HepG2 (cell line): ENCODE measurements around the gene NME4. TPM values are rescaled to one million over a fixed set of nuclear protein-coding genes. Genes with fewer than 3 reads are reported as not detected.

Experiments used
- AGO1 ChIP-seq: fragments of 200-400 bp; formaldehyde crosslinking; IDR thresholded peaks from 2 replicates; pipeline ENCODE4 v1.6.1; 2017; ENCODE audit warnings: mild to moderate bottlenecking, low read depth, low read length, moderate library complexity; ENCODE audit not compliant: poor library complexity, severe bottlenecking
- AGO2 ChIP-seq: fragments of 200-400 bp; formaldehyde crosslinking; optimal IDR thresholded peaks from 2 replicates; pipeline ENCODE3; 2017; ENCODE audit warnings: mild to moderate bottlenecking, low read depth, low read length, moderate library complexity
- AKAP8 ChIP-seq: sonication (generic); formaldehyde crosslinking; IDR thresholded peaks from 2 replicates; pipeline ENCODE4 v1.5.1; 2020; ENCODE audit warnings: mild to moderate bottlenecking, missing genetic modification reagents
- HBP1 ChIP-seq: IDR thresholded peaks from 2 replicates; pipeline ENCODE4 v1.6.1; 2016; ENCODE audit warnings: low read depth, control low read depth
- HIC2 ChIP-seq: sonication (generic); formaldehyde crosslinking; IDR thresholded peaks from 2 replicates; pipeline ENCODE4 v1.9.0; 2022; ENCODE audit warnings: low read depth, missing genetic modification reagents
- HNRNPL ChIP-seq: fragments of 200-400 bp; formaldehyde crosslinking; IDR thresholded peaks from 2 replicates; pipeline ENCODE4 v1.6.1; 2017; ENCODE audit warnings: mild to moderate bottlenecking, low read depth, low read length
- KDM2A ChIP-seq: sonication (generic); formaldehyde crosslinking; IDR thresholded peaks from 2 replicates; pipeline ENCODE4 v1.4.0; 2020; ENCODE audit warnings: low read depth, missing genetic modification reagents, borderline replicate concordance
- KLF15 ChIP-seq: sonication (generic); formaldehyde crosslinking; IDR thresholded peaks from 2 replicates; pipeline ENCODE4 v1.8.1; 2023; ENCODE audit warnings: borderline replicate concordance, mild to moderate bottlenecking, inconsistent platforms, missing genetic modification reagents, mixed read lengths
- KMT2B ChIP-seq: IDR thresholded peaks from 2 replicates; pipeline ENCODE4 v1.6.1; 2016; ENCODE audit warnings: missing genetic modification reagents, missing compliant biosample characterization
- MAX ChIP-seq: IDR thresholded peaks from 2 replicates; pipeline ENCODE4 v1.6.1; 2012; ENCODE audit warnings: inconsistent platforms
- NR2F2 ChIP-seq: IDR thresholded peaks from 2 replicates; pipeline ENCODE4 v1.6.1; 2012; ENCODE audit warnings: low read depth, inconsistent platforms, borderline replicate concordance
- SALL1 ChIP-seq: sonication (generic); formaldehyde crosslinking; IDR thresholded peaks from 2 replicates; pipeline ENCODE4 v1.8.0; 2022; ENCODE audit warnings: mild to moderate bottlenecking, missing genetic modification reagents
- SNRNP70 ChIP-seq: fragments of 200-400 bp; formaldehyde crosslinking; IDR thresholded peaks from 2 replicates; pipeline ENCODE4 v1.6.1; 2017; ENCODE audit warnings: mild to moderate bottlenecking, low read depth, low read length, moderate library complexity
- TAF15 ChIP-seq: fragments of 200-400 bp; formaldehyde crosslinking; IDR thresholded peaks from one replicate; pipeline ENCODE4 v1.6.1; 2018; ENCODE audit warnings: mild to moderate bottlenecking, low read depth, low read length; ENCODE audit not compliant: poor library complexity, severe bottlenecking
- ZBTB1 ChIP-seq: sonication (generic); formaldehyde crosslinking; IDR thresholded peaks from 2 replicates; pipeline ENCODE4 v1.4.0; 2020; ENCODE audit warnings: missing genetic modification reagents, borderline replicate concordance
- ZNF501 ChIP-seq: sonication (generic); formaldehyde crosslinking; IDR thresholded peaks from 2 replicates; pipeline ENCODE4 v1.5.1; 2020; ENCODE audit warnings: mild to moderate bottlenecking, moderate library complexity, missing genetic modification reagents
- ZNF619 ChIP-seq: sonication (generic); formaldehyde crosslinking; IDR thresholded peaks from 2 replicates; pipeline ENCODE4 v1.4.0; 2020; ENCODE audit warnings: mild to moderate bottlenecking, missing genetic modification reagents
- ZNF891 ChIP-seq: sonication (generic); formaldehyde crosslinking; IDR thresholded peaks from 2 replicates; pipeline ENCODE4 v1.5.0; 2020; ENCODE audit warnings: mild to moderate bottlenecking, missing genetic modification reagents
- ZSCAN9 ChIP-seq: IDR thresholded peaks from 2 replicates; pipeline ENCODE4 v1.6.1; 2016; ENCODE audit warnings: borderline replicate concordance
- polyA plus RNA-seq, 8 experiments: library from polyadenylated mRNA; depleted of rRNA in 3 of 8; stranded (reverse) in 7 of 8; unstranded in 1 of 8; fragments of >200 nt; fragmentation: Illumina TruSeq in 4 of 8; extraction: Trizol in 4 of 8; gene quantifications; 2 replicates each; pipeline versions ENCODE4 v1.2.1 to v1.2.3, GENCODE V29; 2011 to 2016; ENCODE audit warnings: low read depth in 4 of 8, missing spikeins in 1 of 8, mixed read lengths in 1 of 8; ENCODE audit not compliant: insufficient read depth in 1 of 8
- total RNA-seq, 5 experiments: library from RNA; depleted of rRNA; stranded (reverse); fragments of >200 nt; fragmentation: Illumina TruSeq; extraction: Trizol; gene quantifications; 2 replicates each; pipeline ENCODE4 v1.2.3, GENCODE V29; 2016; ENCODE audit warnings: low read depth in 1 of 5
- TF ChIP-seq, protein P1 (sequence below): sonication (generic); formaldehyde crosslinking; IDR thresholded peaks from 2 replicates; pipeline ENCODE4 v1.4.0; 2020; ENCODE audit warnings: missing genetic modification reagents
- TF ChIP-seq, protein P2 (sequence below): IDR thresholded peaks from 2 replicates; pipeline ENCODE4 v1.6.1; 2016; ENCODE audit warnings: mild to moderate bottlenecking

The NME4 gene
- total and polyA plus RNA-seq, 2 of the 13 experiments (the other 11 are each of a cell fraction or from before 2014, with no cell fraction given), result 121 to 263 TPM

DNA sequence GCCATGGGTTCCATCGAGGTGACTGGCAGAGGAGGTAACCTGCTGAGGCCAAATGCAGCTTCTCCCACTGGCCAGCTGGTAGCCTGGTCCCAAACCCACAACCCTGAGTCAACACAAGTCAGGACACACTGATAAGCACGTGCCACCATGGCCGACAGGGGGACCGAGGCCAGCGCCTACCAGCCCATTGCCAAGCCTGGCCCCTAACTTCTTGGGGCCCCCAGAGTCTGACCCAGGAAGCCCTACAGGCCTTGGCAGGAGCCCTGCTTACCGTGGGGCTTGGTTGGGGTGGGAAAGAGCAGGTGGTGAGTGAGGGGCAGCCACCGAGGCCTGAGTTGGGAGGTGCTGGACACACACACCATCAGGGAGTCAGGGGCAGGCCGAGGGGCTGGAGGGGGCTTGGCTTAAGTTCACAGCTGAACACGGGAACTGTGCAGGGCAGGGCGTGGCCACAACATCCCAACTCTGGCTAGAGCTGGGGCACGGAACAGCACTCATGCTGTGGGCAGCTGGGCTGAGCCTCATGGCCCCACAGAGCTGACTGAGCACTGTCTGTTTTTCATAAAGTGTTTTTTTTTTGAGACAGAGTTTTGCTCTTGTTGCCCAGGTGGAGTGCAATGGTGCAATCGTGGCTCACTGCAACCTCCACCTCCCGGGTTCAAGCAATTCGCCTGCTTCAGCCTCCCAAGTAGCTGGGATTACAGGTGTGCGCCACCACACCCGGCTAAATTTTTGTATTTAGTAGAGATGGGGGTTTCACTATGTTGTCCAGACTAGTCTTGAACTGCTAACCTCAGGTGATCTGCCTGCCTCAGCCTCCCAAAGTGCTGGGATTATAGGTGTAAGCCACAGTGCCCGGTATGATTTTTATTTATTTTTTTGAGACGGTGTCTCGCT is 32.2 kb upstream of the NME4 start (continued):
- TF ChIP-seq AGO1 (peak; percentile 93), ZNF501 (peak; percentile 46), KLF15 (no peak), HBP1 (CRISPR knock-in tag) (no peak), HIC2 (CRISPR knock-in tag) (peak; percentile 24; the same call in 1 of the 2 replicates), AGO2 (peak; percentile 88), SNRNP70 (no peak), KMT2B (CRISPR knock-in tag) (no peak), AKAP8 (peak; percentile 71; the same call in 1 of the 2 replicates), KDM2A (peak; percentile 35; the same call in 1 of the 2 replicates), HNRNPL (peak; percentile 65; the same call in 1 of the 2 replicates), ZNF891 (0 out of 2 replicates have a peak, but pooled peaks have one; percentile 55), MAX (peak; percentile 77; the same call in 1 of the 2 replicates), SALL1 (CRISPR knock-in tag) (peak; percentile 39; the same call in 1 of the 2 replicates), TAF15 (no peak), ZSCAN9 (CRISPR knock-in tag) (no peak), ZBTB1 (CRISPR knock-in tag) (no peak), NR2F2 (no peak), ZNF619 (CRISPR knock-in tag) (peak; percentile 60; the same call in 1 of the 2 replicates)
- TF ChIP-seq, protein P1, sequence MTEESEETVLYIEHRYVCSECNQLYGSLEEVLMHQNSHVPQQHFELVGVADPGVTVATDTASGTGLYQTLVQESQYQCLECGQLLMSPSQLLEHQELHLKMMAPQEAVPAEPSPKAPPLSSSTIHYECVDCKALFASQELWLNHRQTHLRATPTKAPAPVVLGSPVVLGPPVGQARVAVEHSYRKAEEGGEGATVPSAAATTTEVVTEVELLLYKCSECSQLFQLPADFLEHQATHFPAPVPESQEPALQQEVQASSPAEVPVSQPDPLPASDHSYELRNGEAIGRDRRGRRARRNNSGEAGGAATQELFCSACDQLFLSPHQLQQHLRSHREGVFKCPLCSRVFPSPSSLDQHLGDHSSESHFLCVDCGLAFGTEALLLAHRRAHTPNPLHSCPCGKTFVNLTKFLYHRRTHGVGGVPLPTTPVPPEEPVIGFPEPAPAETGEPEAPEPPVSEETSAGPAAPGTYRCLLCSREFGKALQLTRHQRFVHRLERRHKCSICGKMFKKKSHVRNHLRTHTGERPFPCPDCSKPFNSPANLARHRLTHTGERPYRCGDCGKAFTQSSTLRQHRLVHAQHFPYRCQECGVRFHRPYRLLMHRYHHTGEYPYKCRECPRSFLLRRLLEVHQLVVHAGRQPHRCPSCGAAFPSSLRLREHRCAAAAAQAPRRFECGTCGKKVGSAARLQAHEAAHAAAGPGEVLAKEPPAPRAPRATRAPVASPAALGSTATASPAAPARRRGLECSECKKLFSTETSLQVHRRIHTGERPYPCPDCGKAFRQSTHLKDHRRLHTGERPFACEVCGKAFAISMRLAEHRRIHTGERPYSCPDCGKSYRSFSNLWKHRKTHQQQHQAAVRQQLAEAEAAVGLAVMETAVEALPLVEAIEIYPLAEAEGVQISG, result no peak
- TF ChIP-seq, protein P2, sequence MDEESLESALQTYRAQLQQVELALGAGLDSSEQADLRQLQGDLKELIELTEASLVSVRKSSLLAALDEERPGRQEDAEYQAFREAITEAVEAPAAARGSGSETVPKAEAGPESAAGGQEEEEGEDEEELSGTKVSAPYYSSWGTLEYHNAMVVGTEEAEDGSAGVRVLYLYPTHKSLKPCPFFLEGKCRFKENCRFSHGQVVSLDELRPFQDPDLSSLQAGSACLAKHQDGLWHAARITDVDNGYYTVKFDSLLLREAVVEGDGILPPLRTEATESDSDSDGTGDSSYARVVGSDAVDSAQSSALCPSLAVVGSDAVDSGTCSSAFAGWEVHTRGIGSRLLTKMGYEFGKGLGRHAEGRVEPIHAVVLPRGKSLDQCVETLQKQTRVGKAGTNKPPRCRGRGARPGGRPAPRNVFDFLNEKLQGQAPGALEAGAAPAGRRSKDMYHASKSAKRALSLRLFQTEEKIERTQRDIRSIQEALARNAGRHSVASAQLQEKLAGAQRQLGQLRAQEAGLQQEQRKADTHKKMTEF (CRISPR knock-in tag), result 0 out of 2 replicates have a peak, but pooled peaks have one; percentile 21
